Upper lobe of right lung (tissue), 1 donor: ENCODE measurements around the gene SRP68. TPM values are rescaled to one million over a fixed set of nuclear protein-coding genes. Genes with fewer than 3 reads are reported as not detected.

Source experiments
- ATAC-seq: fragments of 200-7000 bp; cut with Tn5 transposase; one replicate; pipeline ENCODE4 v1.9.1; 2020; ENCODE audit warnings: mild to moderate bottlenecking, moderate library complexity
- DNase-seq: peaks from one replicate; pipeline ENCODE4 v3.0.0-alpha.2; 2020
- H3K27ac ChIP-seq: fragments of 200-600 bp; one replicate; pipeline ENCODE4 v1.8.0; 2022
- H3K27me3 ChIP-seq: fragments of 200-600 bp; one replicate; pipeline ENCODE4 v1.8.0; 2022; ENCODE audit warnings: mild to moderate bottlenecking
- H3K36me3 ChIP-seq: fragments of 200-600 bp; one replicate; pipeline ENCODE4 v1.8.0; 2022
- H3K4me1 ChIP-seq: fragments of 200-600 bp; one replicate; pipeline ENCODE4 v1.8.0; 2022
- H3K4me3 ChIP-seq: fragments of 200-600 bp; one replicate; pipeline ENCODE4 v1.8.0; 2022; ENCODE audit warnings: mild to moderate bottlenecking
- H3K9me3 ChIP-seq: fragments of 200-600 bp; one replicate; pipeline ENCODE4 v1.8.0; 2022
- CTCF ChIP-seq: fragments of 200-600 bp; IDR thresholded peaks from one replicate; pipeline ENCODE4 v1.8.0; 2022; ENCODE audit warnings: antibody characterized with exemption
- intact Hi-C: fragments of 100-400 bp; cut with DNase I; formaldehyde crosslinking; loops from one replicate; pipeline ENCODE4 v1.11.0; 2022
- total RNA-seq: library from RNA; stranded (reverse); fragmentation: NEBNext Ultra II Directional; extraction: Animal tissue kit (Norgen Biotek cat#: 25700); gene quantifications from one replicate; pipeline ENCODE4 v1.2.1, GENCODE V29; 2021
- donor health status: DM: no; HTN: yes; CAD: no; lungs with severe emphysema.

The SRP68 gene
- total RNA-seq, 1 donor from 2014 or later: 74.9 TPM

- Histone ChIP-seq H3K27me3 (no peaks in the 10 kb centered on the region), H3K4me1 (no peaks in the 10 kb centered on the region), H3K9me3 (no peaks in the 10 kb centered on the region), H3K27ac (no peak overlapping the region), H3K36me3 (peaks cover 3% of the 10 kb centered on the region), H3K4me3 (no peak overlapping the region)
- no peak for TF ChIP-seq CTCF
- ATAC-seq: no peak
- intact Hi-C loops: no loop called here
- no peak for DNase-seq
Observed at GRCh38 chr17:76013377-76013932, 58.9 kb downstream of the SRP68 start.

GRCh38 chr17:76011951-76012350 is 60.4 kb downstream of the SRP68 start:
- intact Hi-C loops: no loop called here
- Histone ChIP-seq H3K36me3 (peaks cover 3% of the 10 kb centered on the region), H3K4me3 (no peak overlapping the region), H3K27ac (no peak overlapping the region), H3K4me1 (no peaks in the 10 kb centered on the region), H3K27me3 (no peaks in the 10 kb centered on the region), H3K9me3 (no peaks in the 10 kb centered on the region)
- ATAC-seq: no peak
- no peak for TF ChIP-seq CTCF
- no peak for DNase-seq

GRCh38 chr17:76009969-76010661 is 62.2 kb downstream of the SRP68 start:
- H3K36me3 ChIP-seq: peaks cover 3% of the 10 kb centered on the region
- H3K27me3 ChIP-seq: no peaks in the 10 kb centered on the region
- H3K4me1 ChIP-seq: no peaks in the 10 kb centered on the region
- intact Hi-C loops: loop anchor here (5.0 kb wide), 1 partner anchor 103 kb away; no protein-coding TSS in a partner anchor
- no peak for TF ChIP-seq CTCF
- ATAC-seq: no peak
- H3K4me3 ChIP-seq: no peak overlapping the region
- no peak for DNase-seq
- H3K27ac ChIP-seq: no peak overlapping the region
- H3K9me3 ChIP-seq: no peaks in the 10 kb centered on the region

GRCh38 chr17:76009447-76009846 is 62.9 kb downstream of the SRP68 start:
- Histone ChIP-seq H3K9me3 (no peaks in the 10 kb centered on the region), H3K36me3 (peaks cover 2% of the 10 kb centered on the region), H3K27me3 (no peaks in the 10 kb centered on the region), H3K4me3 (no peak overlapping the region), H3K27ac (no peak overlapping the region), H3K4me1 (peaks cover 3% of the 10 kb centered on the region)
- TF ChIP-seq CTCF: no peak
- ATAC-seq: no peak
- no peak for DNase-seq
- intact Hi-C loops: loop anchor here (5.0 kb wide), 1 partner anchor 102 kb away; no protein-coding TSS in a partner anchor

- H3K4me1 ChIP-seq: peaks cover 6% of the 10 kb centered on the region
- no peak for DNase-seq
- H3K27me3 ChIP-seq: no peaks in the 10 kb centered on the region
- TF ChIP-seq CTCF: no peak
- intact Hi-C loops: loop anchor here (5.0 kb wide), 1 partner anchor 102 kb away; no protein-coding TSS in a partner anchor
- no peak for ATAC-seq
- H3K9me3 ChIP-seq: no peaks in the 10 kb centered on the region
- H3K36me3 ChIP-seq: no peaks in the 10 kb centered on the region
- no peak overlapping the region for H3K4me3 ChIP-seq
- no peak overlapping the region for H3K27ac ChIP-seq
Observed at GRCh38 chr17:76008630-76009425, 63.5 kb downstream of the SRP68 start.
